ENCODE results near the gene GALNT10. TPM values are rescaled to one million over a fixed set of nuclear protein-coding genes. Genes with fewer than 3 reads are reported as not detected.

The GALNT10 gene
- total RNA-seq, 1 experiment from 2014 or later: 27.8 TPM

- RAD21 ChIA-PET (ENCODE audit: low non-redundant PET in 1 of 2, low total read pairs in 2 of 2, uncharacterized antibody in 2 of 2, unreplicated experiment in 2 of 2): no interaction called here
- DNase-seq (ENCODE audit: low read depth, low spot score) (no peak), ATAC-seq (peak; percentile 33)
- no peaks in the 10 kb centered on the region for H4K20me1 ChIP-seq (ENCODE audit: insufficient read depth)
- no peaks in the 10 kb centered on the region for H3K79me2 ChIP-seq (ENCODE audit: insufficient read depth, low read length)
- intact Hi-C loops (cut with micrococcal nuclease): no loop called here
- no peak overlapping the region for H3K4me3 ChIP-seq (replicated peaks in 1 of 2; ENCODE audit: low read depth in 1 of 2, low read length in 2 of 2)
- POLR2A ChIA-PET: no interaction called here
- CTCF ChIA-PET: no interaction called here
- no peaks in the 10 kb centered on the region for H3K36me3 ChIP-seq (ENCODE audit: control insufficient read depth in 1 of 2, insufficient read depth in 2 of 2, low read length in 2 of 2)
- TF ChIP-seq EZH2 (IDR thresholded peaks at IDR 0.05) (no peak), MAX (IDR thresholded peaks at IDR 0.05) (no peak), CEBPB (IDR thresholded peaks at IDR 0.05; ENCODE audit: low read depth) (no peak), CBX3 (IDR thresholded peaks at IDR 0.05; ENCODE audit: low read depth) (no peak), POLR2AphosphoS5 (IDR thresholded peaks at IDR 0.05; ENCODE audit: low read depth, low read length) (no peak), EZH2phosphoT487 (IDR thresholded peaks at IDR 0.05; ENCODE audit: borderline replicate concordance) (no peak), CTCF (IDR thresholded peaks at IDR 0.05 in 2 of 3, conservative IDR thresholded peaks at IDR 0.05 in 1 of 3; ENCODE audit: borderline replicate concordance in 1 of 3, insufficient read depth in 1 of 3, low read depth in 2 of 3, low read length in 2 of 3) (no peak), ELF1 (IDR thresholded peaks at IDR 0.05; ENCODE audit: borderline replicate concordance, low read depth) (no peak), EGR1 (IDR thresholded peaks at IDR 0.05; ENCODE audit: low read depth) (no peak), FOSL1 (IDR thresholded peaks at IDR 0.05; ENCODE audit: low read depth) (no peak), ATF3 (IDR thresholded peaks at IDR 0.05) (no peak), YY1 (IDR thresholded peaks at IDR 0.05; ENCODE audit: extremely low read depth, insufficient replicate concordance, low read depth, low read length) (no peak), SIN3A (IDR thresholded peaks at IDR 0.05; ENCODE audit: low read depth) (no peak), JUND (IDR thresholded peaks at IDR 0.05) (no peak), POLR2A (IDR thresholded peaks at IDR 0.05; ENCODE audit: borderline replicate concordance, extremely low read depth, insufficient read depth, insufficient read length) (no peak), TCF7L2 (IDR thresholded peaks at IDR 0.05; ENCODE audit: borderline replicate concordance, extremely low read depth, insufficient read depth, insufficient read length) (no peak)
- H3K9me2 ChIP-seq (ENCODE audit: insufficient read depth): no peaks in the 10 kb centered on the region
- H3K9me3 ChIP-seq (ENCODE audit: control insufficient read depth in 1 of 2, insufficient read depth in 1 of 2, low read depth in 1 of 2, low read length in 2 of 2): no peaks in the 10 kb centered on the region
- H3K27ac ChIP-seq (ENCODE audit: low read depth, low read length): no peak overlapping the region
- H3K4me1 ChIP-seq (ENCODE audit: control insufficient read depth in 1 of 2, insufficient read depth in 2 of 2, low read length in 2 of 2): peaks cover 12 to 21% of the 10 kb centered on the region in 2 experiments; a peak in 3 of 4 replicates
- no peak overlapping the region for H3K4me2 ChIP-seq (ENCODE audit: low read length)
- no peak overlapping the region for H3K9ac ChIP-seq (ENCODE audit: low read length)
- H2AFZ ChIP-seq (ENCODE audit: low read depth, low read length, poor library complexity, severe bottlenecking): no peak overlapping the region
- H3K27me3 ChIP-seq (ENCODE audit: insufficient read depth, low read length): no peaks in the 10 kb centered on the region
- BruUV-seq (replicated peaks): no TSS peak
Measured at GRCh38 chr5:154395407-154396106, 205.0 kb downstream of the GALNT10 start.

All from HCT116 (cell line).